ENCODE measurements around the gene OR2M3. TPM values are rescaled to one million over a fixed set of nuclear protein-coding genes. Genes with fewer than 3 reads are reported as not detected.

OR2M3 gene
- total RNA-seq, 1 donor, result not detected

GRCh38 chr1:248183996-248184395, 13.1 kb upstream of the OR2M3 start:
- TF ChIP-seq, protein P1, sequence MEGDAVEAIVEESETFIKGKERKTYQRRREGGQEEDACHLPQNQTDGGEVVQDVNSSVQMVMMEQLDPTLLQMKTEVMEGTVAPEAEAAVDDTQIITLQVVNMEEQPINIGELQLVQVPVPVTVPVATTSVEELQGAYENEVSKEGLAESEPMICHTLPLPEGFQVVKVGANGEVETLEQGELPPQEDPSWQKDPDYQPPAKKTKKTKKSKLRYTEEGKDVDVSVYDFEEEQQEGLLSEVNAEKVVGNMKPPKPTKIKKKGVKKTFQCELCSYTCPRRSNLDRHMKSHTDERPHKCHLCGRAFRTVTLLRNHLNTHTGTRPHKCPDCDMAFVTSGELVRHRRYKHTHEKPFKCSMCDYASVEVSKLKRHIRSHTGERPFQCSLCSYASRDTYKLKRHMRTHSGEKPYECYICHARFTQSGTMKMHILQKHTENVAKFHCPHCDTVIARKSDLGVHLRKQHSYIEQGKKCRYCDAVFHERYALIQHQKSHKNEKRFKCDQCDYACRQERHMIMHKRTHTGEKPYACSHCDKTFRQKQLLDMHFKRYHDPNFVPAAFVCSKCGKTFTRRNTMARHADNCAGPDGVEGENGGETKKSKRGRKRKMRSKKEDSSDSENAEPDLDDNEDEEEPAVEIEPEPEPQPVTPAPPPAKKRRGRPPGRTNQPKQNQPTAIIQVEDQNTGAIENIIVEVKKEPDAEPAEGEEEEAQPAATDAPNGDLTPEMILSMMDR (IDR thresholded peaks at IDR 0.05; ENCODE audit: insufficient read depth, low read depth, low read length), result no peak
- H3K4me3 ChIP-seq (ENCODE audit: low read depth, low read length), result no peak overlapping the region
- no peak for DNase-seq (ENCODE audit: low read depth)

GRCh38 chr1:248187363-248187762, 9.7 kb upstream of the OR2M3 start:
- H3K4me3 ChIP-seq (ENCODE audit: low read depth, low read length), result no peak overlapping the region
- no peak for DNase-seq (ENCODE audit: low read depth)
- TF ChIP-seq, protein P1 (IDR thresholded peaks at IDR 0.05; ENCODE audit: insufficient read depth, low read depth, low read length), result no peak

DNA sequence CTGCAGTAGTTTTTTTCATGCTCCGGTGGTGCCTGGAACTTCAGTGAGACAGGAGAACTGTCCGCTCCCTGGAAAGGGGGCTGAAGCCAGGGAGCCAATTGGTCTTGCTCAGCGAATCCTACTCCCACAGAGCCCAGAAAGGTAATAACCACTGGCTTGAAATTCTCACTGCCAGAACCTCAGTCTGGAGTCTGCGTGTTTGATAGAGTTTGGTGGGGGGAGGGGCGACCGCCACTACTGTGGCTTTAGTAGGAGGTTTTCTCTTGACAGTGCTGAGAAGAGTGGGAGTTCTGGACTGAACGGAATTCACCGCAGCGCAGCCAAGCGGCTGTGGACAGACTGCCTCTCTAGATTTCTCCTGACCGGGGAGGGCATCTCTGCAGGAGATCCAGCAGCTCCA, 8.0 kb upstream of the OR2M3 start:
- DNase-seq (ENCODE audit: low read depth), result no peak
- TF ChIP-seq, protein P1 (IDR thresholded peaks at IDR 0.05; ENCODE audit: insufficient read depth, low read depth, low read length), result no peak

DNA sequence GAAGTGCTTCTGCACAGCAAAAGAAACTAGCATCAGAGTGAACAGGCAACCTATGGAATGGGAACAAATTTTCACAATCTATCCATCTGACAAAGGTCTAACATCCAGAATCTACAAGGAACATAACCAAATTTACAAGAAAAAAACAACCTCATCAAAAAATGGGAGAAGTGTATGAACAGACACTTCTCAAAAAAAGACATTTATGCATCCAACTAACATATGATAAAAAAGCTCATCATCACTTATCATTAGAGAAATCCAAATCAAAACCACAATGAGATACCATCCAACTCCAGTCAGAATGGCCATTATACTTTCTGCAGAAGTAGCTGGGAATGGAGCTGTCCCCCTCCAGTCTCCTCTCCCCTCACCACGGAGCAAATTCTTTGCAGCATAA, 2.9 kb upstream of the OR2M3 start:
- no peak overlapping the region for H3K4me3 ChIP-seq (ENCODE audit: low read depth, low read length)
- DNase-seq (ENCODE audit: low read depth), result no peak
- TF ChIP-seq, protein P1 (IDR thresholded peaks at IDR 0.05; ENCODE audit: insufficient read depth, low read depth, low read length), result no peak

More for the DNA sequence above, 8.0 kb upstream of the OR2M3 start:
- H3K4me3 ChIP-seq (ENCODE audit: low read depth, low read length), result no peak overlapping the region

DNA sequence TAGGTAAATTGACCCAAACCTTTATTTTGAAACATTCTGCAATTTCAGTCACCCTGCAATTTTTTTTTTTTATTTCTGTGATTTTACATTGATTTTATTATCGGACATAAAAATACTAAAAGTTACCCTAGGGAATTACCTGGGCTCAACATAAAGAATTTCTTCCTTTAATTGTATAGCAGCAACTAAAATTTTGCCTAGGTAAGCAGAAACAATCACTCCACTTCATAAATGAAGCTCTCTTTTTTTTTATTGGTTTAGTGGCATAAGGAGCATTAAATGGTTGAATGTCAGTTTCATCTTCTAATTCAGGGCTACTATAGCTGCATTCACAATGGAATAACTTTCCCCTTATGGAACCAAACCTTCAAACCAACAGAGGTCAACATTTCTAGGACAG, 18.8 kb downstream of the OR2M3 start:
- H3K4me3 ChIP-seq (ENCODE audit: low read depth, low read length), result no peak overlapping the region
- TF ChIP-seq, protein P1 (IDR thresholded peaks at IDR 0.05; ENCODE audit: insufficient read depth, low read depth, low read length), result no peak
- no peak for DNase-seq (ENCODE audit: low read depth)

GRCh38 chr1:248225537-248225936, 28.5 kb downstream of the OR2M3 start:
- no peak for DNase-seq (ENCODE audit: low read depth)
- TF ChIP-seq, protein P1 (IDR thresholded peaks at IDR 0.05; ENCODE audit: insufficient read depth, low read depth, low read length), result no peak
- no peak overlapping the region for H3K4me3 ChIP-seq (ENCODE audit: low read depth, low read length)

- TF ChIP-seq, protein P1 (IDR thresholded peaks at IDR 0.05; ENCODE audit: insufficient read depth, low read depth, low read length), result no peak
- DNase-seq (ENCODE audit: low read depth), result no peak
- no peak overlapping the region for H3K4me3 ChIP-seq (ENCODE audit: low read depth, low read length)
Observed at GRCh38 chr1:248229360-248229908, 32.4 kb downstream of the OR2M3 start.

All from fibroblast of villous mesenchyme (primary cell).